ENCODE data around the gene CREG2.

The CREG2 gene

DNA sequence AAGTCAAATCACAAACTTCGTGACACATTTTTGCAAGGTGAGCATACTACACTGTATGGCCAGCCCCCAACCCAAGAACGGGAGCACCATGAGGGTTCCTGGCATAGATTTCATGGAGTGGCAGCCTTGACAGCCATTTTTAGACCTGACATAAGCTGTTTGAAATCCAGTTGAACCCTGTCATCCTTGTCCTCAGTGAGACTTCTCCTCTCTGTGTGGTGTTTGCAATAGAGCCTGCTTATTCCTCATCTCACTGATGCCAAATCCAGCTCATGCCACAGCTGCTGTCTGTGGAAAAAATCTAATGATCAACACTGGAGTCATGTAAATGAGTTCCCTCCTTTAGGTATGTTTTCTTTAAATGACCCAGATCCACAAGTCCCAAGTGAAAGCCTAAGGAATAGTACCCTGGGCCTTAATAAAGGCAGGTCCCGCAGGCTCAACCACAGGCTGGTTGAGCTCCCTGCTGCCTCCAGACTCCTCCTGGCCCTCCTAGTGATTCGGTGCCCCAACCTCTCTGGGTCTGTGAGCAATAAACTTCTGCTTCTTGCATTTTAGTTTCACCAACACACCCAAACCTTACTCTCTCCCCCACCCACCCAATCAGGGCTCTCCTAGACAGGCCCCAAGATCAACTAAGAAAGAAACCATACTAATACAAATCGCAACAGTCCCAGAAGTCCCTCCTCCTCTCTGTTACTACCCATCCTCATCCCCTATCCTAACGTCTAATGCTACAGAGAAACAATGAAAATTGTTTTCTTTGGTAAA, 8.4 kb upstream of the CREG2 start:
- Histone ChIP-seq H3K27me3 (ENCODE audit: low read depth, low read length) (peaks cover 4% of the 10 kb centered on the region; the same call in 1 of the 2 replicates), H2AFZ (ENCODE audit: low read depth, low read length) (peak overlapping the region; percentile 27; the same call in 1 of the 2 replicates), H3K27ac (ENCODE audit: low read length) (peak overlapping the region; percentile 36), H3K4me3 (ENCODE audit: low read length) (peak overlapping the region; percentile 35), H4K20me1 (ENCODE audit: insufficient read depth, low read length) (no peaks in the 10 kb centered on the region), H3K36me3 (replicated peaks; ENCODE audit: low read depth, low read length) (no peaks in the 10 kb centered on the region), H3K9me3 (ENCODE audit: insufficient read depth, low read length) (no peaks in the 10 kb centered on the region), H3K4me1 (ENCODE audit: low read length) (peaks cover 52% of the 10 kb centered on the region), H3K4me2 (ENCODE audit: low read length) (peak overlapping the region; percentile 44), H3K79me2 (ENCODE audit: low read length) (no peaks in the 10 kb centered on the region), H3K9ac (ENCODE audit: low read length) (no peak overlapping the region)
- TF ChIP-seq, protein P1, sequence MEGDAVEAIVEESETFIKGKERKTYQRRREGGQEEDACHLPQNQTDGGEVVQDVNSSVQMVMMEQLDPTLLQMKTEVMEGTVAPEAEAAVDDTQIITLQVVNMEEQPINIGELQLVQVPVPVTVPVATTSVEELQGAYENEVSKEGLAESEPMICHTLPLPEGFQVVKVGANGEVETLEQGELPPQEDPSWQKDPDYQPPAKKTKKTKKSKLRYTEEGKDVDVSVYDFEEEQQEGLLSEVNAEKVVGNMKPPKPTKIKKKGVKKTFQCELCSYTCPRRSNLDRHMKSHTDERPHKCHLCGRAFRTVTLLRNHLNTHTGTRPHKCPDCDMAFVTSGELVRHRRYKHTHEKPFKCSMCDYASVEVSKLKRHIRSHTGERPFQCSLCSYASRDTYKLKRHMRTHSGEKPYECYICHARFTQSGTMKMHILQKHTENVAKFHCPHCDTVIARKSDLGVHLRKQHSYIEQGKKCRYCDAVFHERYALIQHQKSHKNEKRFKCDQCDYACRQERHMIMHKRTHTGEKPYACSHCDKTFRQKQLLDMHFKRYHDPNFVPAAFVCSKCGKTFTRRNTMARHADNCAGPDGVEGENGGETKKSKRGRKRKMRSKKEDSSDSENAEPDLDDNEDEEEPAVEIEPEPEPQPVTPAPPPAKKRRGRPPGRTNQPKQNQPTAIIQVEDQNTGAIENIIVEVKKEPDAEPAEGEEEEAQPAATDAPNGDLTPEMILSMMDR (IDR thresholded peaks at IDR 0.05; ENCODE audit: low read depth, low read length) = no peak
- no peak for TF ChIP-seq EZH2phosphoT487 (IDR thresholded peaks at IDR 0.05; ENCODE audit: low read depth)

DNA sequence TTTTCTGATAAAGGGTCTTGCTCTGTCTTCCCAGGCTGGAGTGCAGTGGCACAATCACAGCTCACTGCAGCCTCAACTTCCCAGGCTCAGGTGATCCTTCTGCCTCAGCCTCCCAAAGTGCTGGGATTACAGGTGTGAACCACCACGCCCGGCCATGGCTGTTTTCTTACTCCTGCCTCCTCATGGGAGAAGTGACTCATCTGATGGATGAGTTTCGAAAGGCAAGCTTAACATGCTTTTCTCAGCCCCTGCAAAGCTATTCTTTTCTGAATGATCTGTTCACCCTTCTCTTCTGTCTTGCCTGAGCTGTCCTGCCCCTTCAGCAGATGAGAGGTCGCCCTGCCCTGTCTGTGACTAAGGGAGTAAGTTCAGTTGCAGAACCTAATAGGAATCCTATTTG, 929 bp upstream of the CREG2 start:
- TF ChIP-seq, protein P1 (IDR thresholded peaks at IDR 0.05; ENCODE audit: low read depth, low read length) = no peak
- no peak for TF ChIP-seq EZH2phosphoT487 (IDR thresholded peaks at IDR 0.05; ENCODE audit: low read depth)
- no peak overlapping the region for H3K27ac ChIP-seq (ENCODE audit: low read length)
- no peaks in the 10 kb centered on the region for H3K36me3 ChIP-seq (replicated peaks; ENCODE audit: low read depth, low read length)
- H3K9ac ChIP-seq (ENCODE audit: low read length) = no peak overlapping the region
- no peak overlapping the region for H3K4me2 ChIP-seq (ENCODE audit: low read length)
- no peaks in the 10 kb centered on the region for H3K4me1 ChIP-seq (ENCODE audit: low read length)
- no peak overlapping the region for H2AFZ ChIP-seq (ENCODE audit: low read depth, low read length)
- H3K79me2 ChIP-seq (ENCODE audit: low read length) = no peaks in the 10 kb centered on the region
- no peaks in the 10 kb centered on the region for H3K9me3 ChIP-seq (ENCODE audit: insufficient read depth, low read length)
- H3K27me3 ChIP-seq (ENCODE audit: low read depth, low read length) = peaks cover 2% of the 10 kb centered on the region; the same call in 1 of the 2 replicates
- H4K20me1 ChIP-seq (ENCODE audit: insufficient read depth, low read length) = no peaks in the 10 kb centered on the region
- no peak overlapping the region for H3K4me3 ChIP-seq (ENCODE audit: low read length)

DNA sequence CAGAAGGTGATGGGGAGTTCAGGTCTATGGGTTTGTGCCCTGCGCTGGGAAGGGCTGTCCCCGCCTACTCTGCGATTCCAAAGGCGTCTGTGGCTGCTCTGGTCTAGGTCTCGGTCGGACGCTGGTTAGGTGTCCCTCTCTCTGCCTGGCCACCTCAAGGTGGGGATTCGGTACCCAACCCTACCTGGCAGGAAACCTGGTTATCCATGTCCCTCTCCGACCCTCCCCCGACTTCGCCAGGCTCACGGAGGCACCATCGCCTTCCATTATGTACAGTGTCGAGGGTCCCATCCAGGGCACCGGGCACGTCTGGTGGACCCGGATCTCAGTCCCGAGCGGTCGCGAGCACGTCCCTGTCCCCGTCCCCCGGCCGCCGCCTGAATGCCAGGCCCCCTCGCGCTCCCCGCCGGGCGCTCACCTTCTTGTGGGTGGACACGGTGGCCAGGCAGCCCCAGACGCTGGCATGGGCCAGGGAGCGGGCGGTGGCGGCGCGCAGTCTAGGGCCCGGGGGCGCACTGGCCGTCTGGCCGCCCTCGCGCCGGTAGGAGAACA, 628 bp downstream of the CREG2 start:
- Histone ChIP-seq H3K36me3 (replicated peaks; ENCODE audit: low read depth, low read length) (no peaks in the 10 kb centered on the region), H3K4me2 (ENCODE audit: low read length) (no peak overlapping the region), H3K4me1 (ENCODE audit: low read length) (no peaks in the 10 kb centered on the region), H2AFZ (ENCODE audit: low read depth, low read length) (no peak overlapping the region), H3K27me3 (ENCODE audit: low read depth, low read length) (peaks cover 2% of the 10 kb centered on the region; the same call in 1 of the 2 replicates), H3K27ac (ENCODE audit: low read length) (no peak overlapping the region), H3K79me2 (ENCODE audit: low read length) (no peaks in the 10 kb centered on the region), H3K9ac (ENCODE audit: low read length) (no peak overlapping the region), H3K4me3 (ENCODE audit: low read length) (no peak overlapping the region), H3K9me3 (ENCODE audit: insufficient read depth, low read length) (no peaks in the 10 kb centered on the region), H4K20me1 (ENCODE audit: insufficient read depth, low read length) (no peaks in the 10 kb centered on the region)
- no peak for TF ChIP-seq EZH2phosphoT487 (IDR thresholded peaks at IDR 0.05; ENCODE audit: low read depth)
- TF ChIP-seq, protein P1 (IDR thresholded peaks at IDR 0.05; ENCODE audit: low read depth, low read length) = no peak

DNA sequence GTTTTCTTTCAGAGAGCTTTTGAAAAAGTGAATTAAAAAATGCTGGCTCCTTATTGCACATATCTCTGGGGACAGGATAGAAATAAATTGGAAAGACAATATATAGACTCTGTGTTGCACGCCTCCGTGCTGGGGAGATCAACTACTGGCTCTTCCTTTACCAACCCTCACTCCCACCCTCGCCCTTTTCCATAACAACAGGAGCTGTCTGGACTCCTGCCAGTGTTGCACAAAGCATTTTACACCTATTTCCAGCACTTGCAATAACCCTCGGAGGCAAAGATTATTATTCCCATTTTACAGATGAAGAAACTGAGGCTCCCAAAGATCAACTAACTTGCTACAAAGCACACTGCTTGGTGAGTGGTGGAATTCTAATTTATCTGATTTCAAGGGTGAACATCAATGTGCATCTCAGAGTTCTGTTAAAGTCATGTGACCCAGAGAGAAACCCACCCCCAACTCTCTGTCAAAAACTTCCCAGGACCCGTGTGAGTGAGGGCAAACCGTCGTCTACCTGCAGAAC, 4.2 kb downstream of the CREG2 start:
- Histone ChIP-seq H3K36me3 (replicated peaks; ENCODE audit: low read depth, low read length) (no peaks in the 10 kb centered on the region), H3K79me2 (ENCODE audit: low read length) (no peaks in the 10 kb centered on the region), H3K4me2 (ENCODE audit: low read length) (no peak overlapping the region), H2AFZ (ENCODE audit: low read depth, low read length) (no peak overlapping the region), H3K27ac (ENCODE audit: low read length) (no peak overlapping the region), H3K4me3 (ENCODE audit: low read length) (no peak overlapping the region), H4K20me1 (ENCODE audit: insufficient read depth, low read length) (no peaks in the 10 kb centered on the region), H3K4me1 (ENCODE audit: low read length) (no peaks in the 10 kb centered on the region), H3K9me3 (ENCODE audit: insufficient read depth, low read length) (no peaks in the 10 kb centered on the region), H3K9ac (ENCODE audit: low read length) (no peak overlapping the region), H3K27me3 (ENCODE audit: low read depth, low read length) (peaks cover 2% of the 10 kb centered on the region; the same call in 1 of the 2 replicates)
- TF ChIP-seq EZH2phosphoT487 (IDR thresholded peaks at IDR 0.05; ENCODE audit: low read depth) = no peak
- TF ChIP-seq, protein P1 (IDR thresholded peaks at IDR 0.05; ENCODE audit: low read depth, low read length) = no peak
